GM12892 (cell line): ENCODE measurements around the gene GNPTG.

ENCODE experiments used
- POLR2A ChIP-seq: IDR thresholded peaks from 2 replicates; pipeline ENCODE4 v1.6.1; 2011; ENCODE audit warnings: low read depth, low read length, control low read depth
- POLR2AphosphoS5 ChIP-seq: IDR thresholded peaks from 2 replicates; pipeline ENCODE4 v1.6.1; 2011; ENCODE audit warnings: low read depth, low read length, control low read depth
- TAF1 ChIP-seq: IDR thresholded peaks from 2 replicates; pipeline ENCODE4 v1.6.1; 2011; ENCODE audit warnings: low read depth, mild to moderate bottlenecking, control low read depth, low read length, borderline replicate concordance

- TF ChIP-seq POLR2A (no peak), POLR2AphosphoS5 (no peak), TAF1 (no peak)
These were observed 12.8 kb downstream of the GNPTG start for GRCh38 chr16:1364510-1364909.
